HepG2 (cell line): ENCODE measurements around the gene REPS2. TPM values are rescaled to one million over a fixed set of nuclear protein-coding genes. Genes with fewer than 3 reads are reported as not detected.

Experiments used
- ATAC-seq: fragments of 200-7000 bp; cut with Tn5 transposase; 3 replicates; pipeline ENCODE4 v1.9.1; 2020; ENCODE audit warnings: mild to moderate bottlenecking, moderate library complexity
- BruUV-seq: library from RNA; stranded (reverse); fragments of 400-500 nt; replicated peaks from 2 replicates; lab custom pipeline; 2021; lab: Mats Ljungman, UMichigan
- CTCF ChIA-PET: fragments of 300-600 bp; formaldehyde crosslinking; extraction: SDS; loops from one replicate; lab custom pipeline; 2021; ENCODE audit warnings: low total read pairs, inconsistent platforms, low intra/inter-chr PET ratio; lab: Yijun Ruan, JAX
- POLR2A ChIA-PET: fragments of 350-600 bp; sonication (Branson Sonifier 250); formaldehyde crosslinking; loops from one replicate; lab custom pipeline; 2020; ENCODE audit warnings: antibody characterized with exemption, inconsistent platforms; lab: Yijun Ruan, JAX
- DNase-seq: peaks from one replicate; pipeline ENCODE4 v3.0.0-alpha.2; 2015; ENCODE audit warnings: low spot score
- FAIRE-seq: peaks from 3 replicates; lab custom pipeline; 2011; peaks lifted over from hg19 to GRCh38; lab: Jason Lieb, UNC
- H2AFZ ChIP-seq: one replicate; pipeline ENCODE4 v1.6.1; 2011; ENCODE audit warnings: low read length, inconsistent platforms
- H3K27ac ChIP-seq: fragments of 300-600 bp; 3 replicates; pipeline ENCODE4 v1.8.0; 2011; ENCODE audit warnings: mixed run types, mild to moderate bottlenecking, mixed read lengths, low read length, inconsistent platforms; ENCODE audit not compliant: insufficient read depth; ENCODE audit errors: extremely low read length
- H3K27me3 ChIP-seq, 2 experiments: fragments of 200-600 bp in 1 of 2; 2 replicates in 1 of 2; 3 replicates in 1 of 2; pipeline versions ENCODE4 v1.6.0 to v1.8.0; 2011; ENCODE audit warnings: low read length in 2 of 2, mild to moderate bottlenecking in 2 of 2, moderate library complexity in 2 of 2, inconsistent platforms in 1 of 2; ENCODE audit not compliant: insufficient read depth in 2 of 2, control insufficient read depth in 1 of 2
- H3K36me3 ChIP-seq, 2 experiments: fragments of 200-600 bp in 1 of 2; replicated peaks in 1 of 2; 2 replicates in 1 of 2; 3 replicates in 1 of 2; pipeline versions ENCODE4 v1.5.1 to v1.8.0; 2011; ENCODE audit warnings: low read length in 2 of 2, inconsistent platforms in 1 of 2; ENCODE audit not compliant: insufficient read depth in 2 of 2, control insufficient read depth in 1 of 2
- H3K4me1 ChIP-seq: 2 replicates; pipeline ENCODE4 v1.5.1; 2012; ENCODE audit warnings: low read length, inconsistent platforms; ENCODE audit not compliant: insufficient read depth
- H3K4me2 ChIP-seq: 2 replicates; pipeline ENCODE4 v1.6.0; 2011; ENCODE audit warnings: low read depth, low read length, inconsistent platforms
- H3K4me3 ChIP-seq, 3 experiments: fragments of 200-600 bp in 1 of 3; sonication (generic), shearing (Covaris generic) in 1 of 3; replicated peaks in 1 of 3; 2 replicates each; pipeline ENCODE4 v1.5.1; 2011 to 2016; ENCODE audit warnings: low read length in 3 of 3, inconsistent platforms in 2 of 3, low read depth in 2 of 3, mild to moderate bottlenecking in 2 of 3, control low read depth in 1 of 3, mixed read lengths in 1 of 3; ENCODE audit not compliant: insufficient read depth in 1 of 3
- H3K79me2 ChIP-seq: one replicate; pipeline ENCODE4 v1.6.1; 2011; ENCODE audit warnings: low read length, inconsistent platforms; ENCODE audit not compliant: insufficient read depth
- H3K9ac ChIP-seq: 2 replicates; pipeline ENCODE4 v1.6.0; 2011; ENCODE audit warnings: mild to moderate bottlenecking, low read depth, low read length, inconsistent platforms; ENCODE audit not compliant: insufficient read depth
- H3K9me3 ChIP-seq: 2 replicates; pipeline ENCODE4 v1.5.1; 2012; ENCODE audit warnings: mild to moderate bottlenecking, low read length
- H4K20me1 ChIP-seq: 2 replicates; pipeline ENCODE4 v1.6.0; 2011; ENCODE audit warnings: inconsistent platforms, mild to moderate bottlenecking, low read length, moderate library complexity; ENCODE audit not compliant: insufficient read depth
- MAF1 ChIP-seq: sonication (generic); formaldehyde crosslinking; IDR thresholded peaks from 2 replicates; pipeline ENCODE4 v1.5.0; 2020; ENCODE audit warnings: missing genetic modification reagents, borderline replicate concordance
- NFIB ChIP-seq: sonication (generic); formaldehyde crosslinking; IDR thresholded peaks from 2 replicates; pipeline ENCODE4 v1.9.0; 2021; ENCODE audit warnings: missing genetic modification reagents, mild to moderate bottlenecking, borderline replicate concordance
- NONO ChIP-seq, 2 experiments: fragments of 450-650 bp in 1 of 2; sonication (generic) in 1 of 2; formaldehyde crosslinking in 1 of 2; IDR thresholded peaks in 1 of 2; conservative IDR thresholded peaks in 1 of 2; 2 replicates each; pipeline versions ENCODE4 v1.6.1 to v1.8.0; 2017 to 2022; ENCODE audit warnings: mild to moderate bottlenecking in 1 of 2, missing genetic modification reagents in 1 of 2, moderate library complexity in 1 of 2
- RFXAP ChIP-seq: sonication (generic); formaldehyde crosslinking; IDR thresholded peaks from 2 replicates; pipeline ENCODE4 v1.4.0; 2020; ENCODE audit warnings: missing genetic modification reagents, borderline replicate concordance
- STAT6 ChIP-seq: sonication (generic); formaldehyde crosslinking; IDR thresholded peaks from 2 replicates; pipeline ENCODE4 v1.4.0; 2020; ENCODE audit warnings: missing genetic modification reagents, mild to moderate bottlenecking, borderline replicate concordance
- TFE3 ChIP-seq: IDR thresholded peaks from 2 replicates; pipeline ENCODE4 v1.6.1; 2016
- ZMYM3 ChIP-seq: sonication (generic); formaldehyde crosslinking; IDR thresholded peaks from 2 replicates; pipeline ENCODE4 v1.5.1; 2020; ENCODE audit warnings: mild to moderate bottlenecking, missing genetic modification reagents
- ZNF20 ChIP-seq: sonication (generic); formaldehyde crosslinking; IDR thresholded peaks from 2 replicates; pipeline ENCODE4 v1.4.0; 2020; ENCODE audit warnings: mild to moderate bottlenecking, moderate library complexity, missing genetic modification reagents
- ZNF512 ChIP-seq: sonication (generic); formaldehyde crosslinking; IDR thresholded peaks from 2 replicates; pipeline ENCODE4 v1.4.0; 2020; ENCODE audit warnings: mild to moderate bottlenecking, missing genetic modification reagents
- ZNF780A ChIP-seq: sonication (generic); formaldehyde crosslinking; IDR thresholded peaks from 2 replicates; pipeline ENCODE4 v1.8.0; 2022; ENCODE audit warnings: mild to moderate bottlenecking, missing genetic modification reagents, moderate library complexity
- WGBS: methylation state at CpG from one replicate; pipeline ENCODE4 v1.1.6; 2017; ENCODE audit warnings: low lambda C conversion rate; 5-methylcytosine and 5-hydroxymethylcytosine counted together
- in situ Hi-C: cut with HindIII; loops from 2 replicates; pipeline ENCODE4 v1.10.0; 2017; ENCODE audit warnings: low pct_unique_long_range_greater_than_20kb; ENCODE audit not compliant: extremely low pct_ligation_motif_present
- intact Hi-C: fragments of 100-400 bp; cut with micrococcal nuclease; formaldehyde crosslinking; loops from one replicate; pipeline ENCODE4 v1.10.0; 2022; ENCODE audit not compliant: unreplicated experiment
- polyA plus RNA-seq, 8 experiments: library from polyadenylated mRNA; depleted of rRNA in 3 of 8; stranded (reverse) in 7 of 8; unstranded in 1 of 8; fragments of >200 nt; fragmentation: Illumina TruSeq in 4 of 8; extraction: Trizol in 4 of 8; gene quantifications; 2 replicates each; pipeline versions ENCODE4 v1.2.1 to v1.2.3, GENCODE V29; 2011 to 2016; ENCODE audit warnings: low read depth in 4 of 8, missing spikeins in 1 of 8, mixed read lengths in 1 of 8; ENCODE audit not compliant: insufficient read depth in 1 of 8
- total RNA-seq, 5 experiments: library from RNA; depleted of rRNA; stranded (reverse); fragments of >200 nt; fragmentation: Illumina TruSeq; extraction: Trizol; gene quantifications; 2 replicates each; pipeline ENCODE4 v1.2.3, GENCODE V29; 2016; ENCODE audit warnings: low read depth in 1 of 5

The REPS2 gene
- total and polyA plus RNA-seq, 2 of the 13 experiments (the other 11 are each of a cell fraction or from before 2014, with no cell fraction given) = 0.05 to 0.58 TPM

DNA sequence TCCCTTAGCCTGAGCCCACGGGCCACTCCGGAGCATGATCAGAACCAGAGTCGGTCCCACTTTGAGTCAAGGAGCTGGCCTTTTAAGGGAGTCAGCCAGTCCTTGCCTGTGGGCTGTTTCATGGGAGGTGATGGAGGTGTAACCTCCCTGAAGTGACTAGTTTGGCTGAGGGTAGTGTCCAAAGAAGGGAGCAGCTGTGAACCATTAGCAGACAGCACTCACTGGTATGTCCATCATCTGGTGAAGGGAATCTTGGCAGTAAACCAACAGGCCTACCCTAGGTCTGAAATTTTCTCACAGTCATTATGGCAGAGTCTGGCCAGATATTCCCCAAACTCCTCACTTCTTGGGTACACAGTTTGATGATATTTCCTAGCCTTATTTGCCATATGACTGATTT, 12.3 kb upstream of the REPS2 start (continued):
- no peak for TF ChIP-seq STAT6 (CRISPR knock-in tag)
- TF ChIP-seq MAF1 (CRISPR knock-in tag) = no peak

GRCh38 chrX:16946971-16947562, 609 bp downstream of the REPS2 start:
- Histone ChIP-seq H3K36me3 (no peaks in the 10 kb centered on the region), H3K27me3 (0 out of 5 replicates have a peak, but pooled peaks cover 0 to 4% of the 10 kb centered on the region in 2 experiments), H3K4me1 (peaks cover 5% of the 10 kb centered on the region; the same call in 1 of the 2 replicates), H3K27ac (no peak overlapping the region), H3K79me2 (no peaks in the 10 kb centered on the region), H3K4me3 (peak overlapping the region; percentile 34 to 66 (median 55); a peak in 5 of 6 replicates), H2AFZ (no peak overlapping the region), H3K4me2 (peak overlapping the region; percentile 73), H3K9me3 (no peaks in the 10 kb centered on the region), H3K9ac (no peak overlapping the region), H4K20me1 (no peaks in the 10 kb centered on the region)
- TF ChIP-seq ZNF20 (CRISPR knock-in tag) = no peak
- no peak for TF ChIP-seq ZNF780A (CRISPR knock-in tag)
- TF ChIP-seq ZMYM3 (CRISPR knock-in tag) = no peak
- TF ChIP-seq NONO (IDR thresholded peaks at IDR 0.05) = no peak
- no peak for TF ChIP-seq NONO (CRISPR knock-in tag; conservative IDR thresholded peaks at IDR 0.05)
- no peak for TF ChIP-seq TFE3 (CRISPR knock-in tag)
- TF ChIP-seq ZNF512 (CRISPR knock-in tag) = no peak
- TF ChIP-seq RFXAP (CRISPR knock-in tag) = no peak
- TF ChIP-seq NFIB (CRISPR knock-in tag) = no peak
- BruUV-seq = no TSS peak
- in situ Hi-C loops (no loop called here), intact Hi-C loops (loop anchor here (1.0 kb wide), 1 partner anchor 99 kb away; no protein-coding TSS in a partner anchor)
- ChIA-PET POLR2A (no interaction called here), CTCF (no interaction called here)
- DNase-seq (no peak), ATAC-seq (peak; percentile 36), FAIRE-seq (no peak)
- WGBS = 0% methylated on average over 2 of the region's 43 CpGs
